HepG2 (cell line): ENCODE data around the gene BRINP1. TPM values are rescaled to one million over a fixed set of nuclear protein-coding genes. Genes with fewer than 3 reads are reported as not detected.

ENCODE experiments used
- ATAC-seq: fragments of 200-7000 bp; cut with Tn5 transposase; 3 replicates; pipeline ENCODE4 v1.9.1; 2020; ENCODE audit warnings: mild to moderate bottlenecking, moderate library complexity
- BruUV-seq: library from RNA; stranded (reverse); fragments of 400-500 nt; replicated peaks from 2 replicates; lab custom pipeline; 2021; lab: Mats Ljungman, UMichigan
- CTCF ChIA-PET: fragments of 300-600 bp; formaldehyde crosslinking; extraction: SDS; loops from one replicate; lab custom pipeline; 2021; ENCODE audit warnings: low total read pairs, inconsistent platforms, low intra/inter-chr PET ratio; lab: Yijun Ruan, JAX
- POLR2A ChIA-PET: fragments of 350-600 bp; sonication (Branson Sonifier 250); formaldehyde crosslinking; loops from one replicate; lab custom pipeline; 2020; ENCODE audit warnings: antibody characterized with exemption, inconsistent platforms; lab: Yijun Ruan, JAX
- DNase-seq: peaks from one replicate; pipeline ENCODE4 v3.0.0-alpha.2; 2015; ENCODE audit warnings: low spot score
- FAIRE-seq: peaks from 3 replicates; lab custom pipeline; 2011; peaks lifted over from hg19 to GRCh38; lab: Jason Lieb, UNC
- H2AFZ ChIP-seq: one replicate; pipeline ENCODE4 v1.6.1; 2011; ENCODE audit warnings: low read length, inconsistent platforms
- H3K27ac ChIP-seq: fragments of 300-600 bp; 3 replicates; pipeline ENCODE4 v1.8.0; 2011; ENCODE audit warnings: mixed run types, mild to moderate bottlenecking, mixed read lengths, low read length, inconsistent platforms; ENCODE audit not compliant: insufficient read depth; ENCODE audit errors: extremely low read length
- H3K27me3 ChIP-seq, 2 experiments: fragments of 200-600 bp in 1 of 2; 2 replicates in 1 of 2; 3 replicates in 1 of 2; pipeline versions ENCODE4 v1.6.0 to v1.8.0; 2011; ENCODE audit warnings: low read length in 2 of 2, mild to moderate bottlenecking in 2 of 2, moderate library complexity in 2 of 2, inconsistent platforms in 1 of 2; ENCODE audit not compliant: insufficient read depth in 2 of 2, control insufficient read depth in 1 of 2
- H3K36me3 ChIP-seq, 2 experiments: fragments of 200-600 bp in 1 of 2; replicated peaks in 1 of 2; 2 replicates in 1 of 2; 3 replicates in 1 of 2; pipeline versions ENCODE4 v1.5.1 to v1.8.0; 2011; ENCODE audit warnings: low read length in 2 of 2, inconsistent platforms in 1 of 2; ENCODE audit not compliant: insufficient read depth in 2 of 2, control insufficient read depth in 1 of 2
- H3K4me1 ChIP-seq: 2 replicates; pipeline ENCODE4 v1.5.1; 2012; ENCODE audit warnings: low read length, inconsistent platforms; ENCODE audit not compliant: insufficient read depth
- H3K4me2 ChIP-seq: 2 replicates; pipeline ENCODE4 v1.6.0; 2011; ENCODE audit warnings: low read depth, low read length, inconsistent platforms
- H3K4me3 ChIP-seq, 3 experiments: fragments of 200-600 bp in 1 of 3; sonication (generic), shearing (Covaris generic) in 1 of 3; replicated peaks in 1 of 3; 2 replicates each; pipeline ENCODE4 v1.5.1; 2011 to 2016; ENCODE audit warnings: low read length in 3 of 3, inconsistent platforms in 2 of 3, low read depth in 2 of 3, mild to moderate bottlenecking in 2 of 3, control low read depth in 1 of 3, mixed read lengths in 1 of 3; ENCODE audit not compliant: insufficient read depth in 1 of 3
- H3K79me2 ChIP-seq: one replicate; pipeline ENCODE4 v1.6.1; 2011; ENCODE audit warnings: low read length, inconsistent platforms; ENCODE audit not compliant: insufficient read depth
- H3K9ac ChIP-seq: 2 replicates; pipeline ENCODE4 v1.6.0; 2011; ENCODE audit warnings: mild to moderate bottlenecking, low read depth, low read length, inconsistent platforms; ENCODE audit not compliant: insufficient read depth
- H3K9me3 ChIP-seq: 2 replicates; pipeline ENCODE4 v1.5.1; 2012; ENCODE audit warnings: mild to moderate bottlenecking, low read length
- H4K20me1 ChIP-seq: 2 replicates; pipeline ENCODE4 v1.6.0; 2011; ENCODE audit warnings: inconsistent platforms, mild to moderate bottlenecking, low read length, moderate library complexity; ENCODE audit not compliant: insufficient read depth
- NFIB ChIP-seq: sonication (generic); formaldehyde crosslinking; IDR thresholded peaks from 2 replicates; pipeline ENCODE4 v1.9.0; 2021; ENCODE audit warnings: missing genetic modification reagents, mild to moderate bottlenecking, borderline replicate concordance
- NR2F1 ChIP-seq, 2 experiments: fragments of 450-650 bp in 1 of 2; formaldehyde crosslinking in 1 of 2; IDR thresholded peaks; 2 replicates each; pipeline versions ENCODE4 v1.5.0 to v1.6.1; 2016 to 2020; ENCODE audit warnings: mild to moderate bottlenecking in 1 of 2, missing compliant biosample characterization in 1 of 2, missing genetic modification reagents in 1 of 2, moderate library complexity in 1 of 2
- POGZ ChIP-seq: sonication (generic); formaldehyde crosslinking; IDR thresholded peaks from 2 replicates; pipeline ENCODE4 v1.4.0; 2020; ENCODE audit warnings: mild to moderate bottlenecking, missing genetic modification reagents
- PREB ChIP-seq: sonication (generic); formaldehyde crosslinking; IDR thresholded peaks from 2 replicates; pipeline ENCODE4 v1.4.0; 2020; ENCODE audit warnings: missing genetic modification reagents
- TCF7L2 ChIP-seq: IDR thresholded peaks from 2 replicates; pipeline ENCODE4 v1.6.1; 2011; ENCODE audit warnings: mild to moderate bottlenecking, low read depth, low read length, moderate library complexity
- WGBS: methylation state at CpG from one replicate; pipeline ENCODE4 v1.1.6; 2017; ENCODE audit warnings: low lambda C conversion rate; 5-methylcytosine and 5-hydroxymethylcytosine counted together
- in situ Hi-C: cut with HindIII; loops from 2 replicates; pipeline ENCODE4 v1.10.0; 2017; ENCODE audit warnings: low pct_unique_long_range_greater_than_20kb; ENCODE audit not compliant: extremely low pct_ligation_motif_present
- intact Hi-C: fragments of 100-400 bp; cut with micrococcal nuclease; formaldehyde crosslinking; loops from one replicate; pipeline ENCODE4 v1.10.0; 2022; ENCODE audit not compliant: unreplicated experiment
- polyA plus RNA-seq, 8 experiments: library from polyadenylated mRNA; depleted of rRNA in 3 of 8; stranded (reverse) in 7 of 8; unstranded in 1 of 8; fragments of >200 nt; fragmentation: Illumina TruSeq in 4 of 8; extraction: Trizol in 4 of 8; gene quantifications; 2 replicates each; pipeline versions ENCODE4 v1.2.1 to v1.2.3, GENCODE V29; 2011 to 2016; ENCODE audit warnings: low read depth in 4 of 8, missing spikeins in 1 of 8, mixed read lengths in 1 of 8; ENCODE audit not compliant: insufficient read depth in 1 of 8
- total RNA-seq, 5 experiments: library from RNA; depleted of rRNA; stranded (reverse); fragments of >200 nt; fragmentation: Illumina TruSeq; extraction: Trizol; gene quantifications; 2 replicates each; pipeline ENCODE4 v1.2.3, GENCODE V29; 2016; ENCODE audit warnings: low read depth in 1 of 5

The BRINP1 gene
- total and polyA plus RNA-seq, 2 of the 13 experiments (the other 11 are each of a cell fraction or from before 2014, with no cell fraction given) = not detected

GRCh38 chr9:119273325-119273904, 95.8 kb downstream of the BRINP1 start (continued):
- no peak for TF ChIP-seq POGZ (CRISPR knock-in tag)

- Histone ChIP-seq H3K4me1 (no peaks in the 10 kb centered on the region), H3K27me3 (no peaks in the 10 kb centered on the region), H2AFZ (no peak overlapping the region), H3K79me2 (no peaks in the 10 kb centered on the region), H3K36me3 (no peaks in the 10 kb centered on the region), H3K27ac (no peak overlapping the region), H4K20me1 (no peaks in the 10 kb centered on the region), H3K4me2 (no peak overlapping the region), H3K9ac (no peak overlapping the region)
- ATAC-seq (no peak), FAIRE-seq (no peak)
- CTCF ChIA-PET = no interaction called here
- in situ Hi-C loops = no loop called here
- 1% methylated on average over 5 of the region's 5 CpGs for WGBS
- no TSS peak for BruUV-seq
- intact Hi-C loops = no loop called here
- TF ChIP-seq NFIB (CRISPR knock-in tag) (no peak), NR2F1 (CRISPR knock-in tag; IDR thresholded peaks at IDR 0.05) (no peak), PREB (no peak), TCF7L2 (no peak)
- TF ChIP-seq, all 625 proteins: peak for 0
- H3K9me3 ChIP-seq = no peaks in the 10 kb centered on the region
- POLR2A ChIA-PET = no interaction called here
- no peak for DNase-seq
- no peak overlapping the region for H3K4me3 ChIP-seq
These were observed 96.6 kb downstream of the BRINP1 start for GRCh38 chr9:119272500-119273211.
